COR-L47 (cell line): ENCODE measurements around the gene SMARCD2.
"Not testable (repeated sequence)": the region's sequence is repeated elsewhere in the genome, so short reads cannot be mapped to it uniquely, and the experiment has no call there.

Source experiments
- DNase-seq: peaks from one replicate; lab custom pipeline; 2025; lab: John Stamatoyannopoulos, UW

Gene SMARCD2

GRCh38 chr17:63850401-63850800 is 7.9 kb upstream of the SMARCD2 start:
- no peak for DNase-seq

- DNase-seq: peak; percentile 8
Observed at GRCh38 chr17:63848834-63849689, 6.6 kb upstream of the SMARCD2 start.

GRCh38 chr17:63847525-63848249 is 5.2 kb upstream of the SMARCD2 start:
- DNase-seq: no peak

- DNase-seq: no peak
Observed at GRCh38 chr17:63845509-63845908, 3.0 kb upstream of the SMARCD2 start.

- DNase-seq: no peak
Observed at GRCh38 chr17:63843910-63844677, 1.6 kb upstream of the SMARCD2 start.

- DNase-seq: not testable (repeated sequence)
Observed at GRCh38 chr17:63843387-63843888, 953 bp upstream of the SMARCD2 start.

- DNase-seq: no peak
Observed at GRCh38 chr17:63842173-63842539, 329 bp downstream of the SMARCD2 start.

GRCh38 chr17:63841350-63842172 is 924 bp downstream of the SMARCD2 start:
- DNase-seq: peak; percentile 13

- no peak for DNase-seq
Observed at GRCh38 chr17:63840591-63841349, 1.7 kb downstream of the SMARCD2 start.

- peak; percentile 8 for DNase-seq
Observed at GRCh38 chr17:63838631-63839171, 3.8 kb downstream of the SMARCD2 start.

GRCh38 chr17:63837962-63838600 is 4.4 kb downstream of the SMARCD2 start:
- DNase-seq: no peak

GRCh38 chr17:63837480-63837879 is 5.0 kb downstream of the SMARCD2 start:
- DNase-seq: no peak

GRCh38 chr17:63836811-63837210 is 5.7 kb downstream of the SMARCD2 start:
- DNase-seq: no peak

GRCh38 chr17:63835167-63835720 is 7.2 kb downstream of the SMARCD2 start:
- DNase-seq: no peak

- DNase-seq: peak; percentile 49
Observed at GRCh38 chr17:63834431-63835166, 7.9 kb downstream of the SMARCD2 start.

- no peak for DNase-seq
Observed at GRCh38 chr17:63833741-63834373, 8.6 kb downstream of the SMARCD2 start.

GRCh38 chr17:63833026-63833740 is 9.3 kb downstream of the SMARCD2 start:
- DNase-seq: no peak

- no peak for DNase-seq
Observed at GRCh38 chr17:63832455-63832854, 10.0 kb downstream of the SMARCD2 start.
